ENCODE measurements around the gene MTFMT.

DNA sequence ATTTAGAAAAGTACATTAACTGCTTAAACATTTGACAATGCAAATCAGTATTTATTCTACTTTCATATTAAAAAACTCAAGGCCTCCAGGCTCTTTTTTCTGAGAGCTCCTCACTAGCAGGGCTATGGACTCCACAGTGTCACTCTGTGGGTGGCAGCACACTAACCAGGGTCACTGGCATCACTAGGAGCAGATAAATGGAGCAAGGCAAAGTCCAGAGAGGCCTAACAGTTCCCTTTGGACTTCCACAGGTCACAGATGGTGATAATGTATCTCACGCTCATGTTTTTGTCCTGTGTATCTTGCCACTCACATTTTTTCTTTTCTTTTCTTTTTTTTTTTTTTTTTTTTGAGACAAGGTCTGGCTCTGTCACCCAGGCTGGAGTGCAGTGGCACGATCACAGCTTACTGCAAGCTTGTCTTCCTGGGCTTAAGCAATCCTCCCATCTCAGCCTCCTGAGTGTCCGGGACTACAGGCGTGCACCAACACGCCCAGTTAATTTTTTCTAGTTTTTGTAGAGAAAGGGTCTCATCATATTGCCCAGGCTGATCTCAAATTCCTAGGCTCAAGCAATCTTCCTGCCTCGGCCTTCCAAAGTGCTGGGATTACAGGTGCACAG, 47.5 kb downstream of the MTFMT start:
- TF ChIP-seq POLR2A (IDR thresholded peaks at IDR 0.05; ENCODE audit: borderline replicate concordance, extremely low read depth, insufficient read depth, insufficient read length) (no peak), RAD21 (IDR thresholded peaks at IDR 0.05; ENCODE audit: low read depth) (no peak), SP1 (IDR thresholded peaks at IDR 0.05; ENCODE audit: low read depth) (no peak), YY1 (IDR thresholded peaks at IDR 0.05; ENCODE audit: extremely low read depth, insufficient replicate concordance, low read depth, low read length) (no peak), POLR2AphosphoS5 (IDR thresholded peaks at IDR 0.05; ENCODE audit: low read depth, low read length) (no peak), SIN3A (IDR thresholded peaks at IDR 0.05; ENCODE audit: low read depth) (no peak), CEBPB (IDR thresholded peaks at IDR 0.05; ENCODE audit: low read depth) (no peak), ELF1 (IDR thresholded peaks at IDR 0.05; ENCODE audit: borderline replicate concordance, low read depth) (no peak)
- TF ChIP-seq, protein P1, sequence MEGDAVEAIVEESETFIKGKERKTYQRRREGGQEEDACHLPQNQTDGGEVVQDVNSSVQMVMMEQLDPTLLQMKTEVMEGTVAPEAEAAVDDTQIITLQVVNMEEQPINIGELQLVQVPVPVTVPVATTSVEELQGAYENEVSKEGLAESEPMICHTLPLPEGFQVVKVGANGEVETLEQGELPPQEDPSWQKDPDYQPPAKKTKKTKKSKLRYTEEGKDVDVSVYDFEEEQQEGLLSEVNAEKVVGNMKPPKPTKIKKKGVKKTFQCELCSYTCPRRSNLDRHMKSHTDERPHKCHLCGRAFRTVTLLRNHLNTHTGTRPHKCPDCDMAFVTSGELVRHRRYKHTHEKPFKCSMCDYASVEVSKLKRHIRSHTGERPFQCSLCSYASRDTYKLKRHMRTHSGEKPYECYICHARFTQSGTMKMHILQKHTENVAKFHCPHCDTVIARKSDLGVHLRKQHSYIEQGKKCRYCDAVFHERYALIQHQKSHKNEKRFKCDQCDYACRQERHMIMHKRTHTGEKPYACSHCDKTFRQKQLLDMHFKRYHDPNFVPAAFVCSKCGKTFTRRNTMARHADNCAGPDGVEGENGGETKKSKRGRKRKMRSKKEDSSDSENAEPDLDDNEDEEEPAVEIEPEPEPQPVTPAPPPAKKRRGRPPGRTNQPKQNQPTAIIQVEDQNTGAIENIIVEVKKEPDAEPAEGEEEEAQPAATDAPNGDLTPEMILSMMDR (IDR thresholded peaks at IDR 0.05 in 2 of 3, conservative IDR thresholded peaks at IDR 0.05 in 1 of 3; ENCODE audit: borderline replicate concordance in 1 of 3, insufficient read depth in 1 of 3, low read depth in 2 of 3, low read length in 2 of 3): no peak
- TF ChIP-seq, protein P2, sequence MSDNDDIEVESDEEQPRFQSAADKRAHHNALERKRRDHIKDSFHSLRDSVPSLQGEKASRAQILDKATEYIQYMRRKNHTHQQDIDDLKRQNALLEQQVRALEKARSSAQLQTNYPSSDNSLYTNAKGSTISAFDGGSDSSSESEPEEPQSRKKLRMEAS (IDR thresholded peaks at IDR 0.05): no peak
- TF ChIP-seq, protein P3, sequence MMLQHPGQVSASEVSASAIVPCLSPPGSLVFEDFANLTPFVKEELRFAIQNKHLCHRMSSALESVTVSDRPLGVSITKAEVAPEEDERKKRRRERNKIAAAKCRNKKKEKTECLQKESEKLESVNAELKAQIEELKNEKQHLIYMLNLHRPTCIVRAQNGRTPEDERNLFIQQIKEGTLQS (IDR thresholded peaks at IDR 0.05): no peak

Measured in HCT116 (cell line).